ENCODE measurements around the gene LRRC25. TPM values are rescaled to one million over a fixed set of nuclear protein-coding genes. Genes with fewer than 3 reads are reported as not detected.

Gene LRRC25
- total RNA-seq: under 1 TPM; 0.53 to 0.68 TPM

- ATAC-seq (peak; percentile 67), DNase-seq (peak; percentile 46)
- no peaks in the 10 kb centered on the region for H3K36me3 Mint-ChIP-seq (ENCODE audit: low read depth)
- POLR2A ChIA-PET: no interaction called here
- peaks cover 23% of the 10 kb centered on the region for H3K4me1 Mint-ChIP-seq (ENCODE audit: low read depth)
- H3K9me3 Mint-ChIP-seq (ENCODE audit: insufficient read depth): no peaks in the 10 kb centered on the region
- CTCF ChIA-PET: interaction anchor here (0.6 to 2.4 kb wide), 2 partner anchors 9 to 18 kb away, joined by 3 to 18 read pairs; no protein-coding TSS in a partner anchor
- no peak within 1 kb of the TSS for H3K27ac Mint-ChIP-seq
- peaks cover 16% of the 10 kb centered on the region for H3K27me3 Mint-ChIP-seq (ENCODE audit: low read depth)
- H3K4me3 Mint-ChIP-seq: peak within 1 kb of the TSS; percentile 12
Measured at GRCh38 chr19:18397242-18398202, at the start of gene LRRC25. Gene LRRC25, minus strand, starts transcription at chr19:18397622. Its CDS starts 659 bp downstream, at chr19:18396963.

- ATAC-seq (no peak), DNase-seq (no peak)
- Mint-ChIP-seq H3K27ac (no peak overlapping the region), H3K9me3 (ENCODE audit: insufficient read depth) (peaks cover 4% of the 10 kb centered on the region), H3K4me3 (no peak overlapping the region), H3K27me3 (ENCODE audit: low read depth) (peaks cover 3% of the 10 kb centered on the region), H3K36me3 (ENCODE audit: low read depth) (peaks cover 30% of the 10 kb centered on the region), H3K4me1 (ENCODE audit: low read depth) (peaks cover 6% of the 10 kb centered on the region)
- ChIA-PET POLR2A (no interaction called here), CTCF (no interaction called here)
Measured at GRCh38 chr19:18446811-18447359, 49.5 kb upstream of the LRRC25 start.

DNA sequence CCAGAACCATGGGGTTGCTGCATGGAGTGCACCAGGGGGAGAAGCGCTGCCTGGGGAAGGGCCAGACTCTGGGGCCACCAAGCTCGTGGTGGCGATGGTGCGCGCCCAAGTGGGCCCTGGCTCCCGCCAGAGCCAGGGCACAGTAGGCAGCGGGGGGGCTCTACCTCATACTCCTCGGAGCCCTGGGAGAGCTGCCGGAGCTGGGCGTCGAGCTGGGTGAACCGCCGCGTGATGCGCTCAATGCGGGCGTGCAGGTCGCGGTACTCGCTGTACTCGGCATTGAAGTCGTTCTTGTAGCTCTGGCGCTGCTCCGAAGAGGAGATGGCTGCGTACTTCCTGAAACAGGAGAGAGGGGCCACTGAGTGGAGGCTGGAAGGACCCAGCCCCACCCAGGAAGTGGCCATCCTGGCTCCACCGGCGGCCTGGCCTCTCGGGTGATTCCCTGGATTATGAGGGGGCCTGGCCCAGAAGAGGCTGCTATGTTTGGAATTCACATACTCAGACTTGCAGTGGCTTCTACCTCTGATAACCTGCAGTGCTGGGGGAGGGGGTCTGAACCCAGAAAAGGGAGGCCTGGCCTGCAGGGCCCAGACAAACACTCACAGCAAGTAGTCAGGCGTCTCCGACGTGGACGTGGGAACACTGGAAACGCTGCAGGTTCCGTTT, 48.9 kb upstream of the LRRC25 start:
- CTCF ChIA-PET: no interaction called here
- peaks cover 4% of the 10 kb centered on the region for H3K9me3 Mint-ChIP-seq (ENCODE audit: insufficient read depth)
- H3K27me3 Mint-ChIP-seq (ENCODE audit: low read depth): peaks cover 3% of the 10 kb centered on the region
- peaks cover 30% of the 10 kb centered on the region for H3K36me3 Mint-ChIP-seq (ENCODE audit: low read depth)
- H3K4me1 Mint-ChIP-seq (ENCODE audit: low read depth): peaks cover 12% of the 10 kb centered on the region
- H3K4me3 Mint-ChIP-seq: no peak overlapping the region
- DNase-seq (no peak), ATAC-seq (no peak)
- no peak overlapping the region for H3K27ac Mint-ChIP-seq
- POLR2A ChIA-PET: no interaction called here

DNA sequence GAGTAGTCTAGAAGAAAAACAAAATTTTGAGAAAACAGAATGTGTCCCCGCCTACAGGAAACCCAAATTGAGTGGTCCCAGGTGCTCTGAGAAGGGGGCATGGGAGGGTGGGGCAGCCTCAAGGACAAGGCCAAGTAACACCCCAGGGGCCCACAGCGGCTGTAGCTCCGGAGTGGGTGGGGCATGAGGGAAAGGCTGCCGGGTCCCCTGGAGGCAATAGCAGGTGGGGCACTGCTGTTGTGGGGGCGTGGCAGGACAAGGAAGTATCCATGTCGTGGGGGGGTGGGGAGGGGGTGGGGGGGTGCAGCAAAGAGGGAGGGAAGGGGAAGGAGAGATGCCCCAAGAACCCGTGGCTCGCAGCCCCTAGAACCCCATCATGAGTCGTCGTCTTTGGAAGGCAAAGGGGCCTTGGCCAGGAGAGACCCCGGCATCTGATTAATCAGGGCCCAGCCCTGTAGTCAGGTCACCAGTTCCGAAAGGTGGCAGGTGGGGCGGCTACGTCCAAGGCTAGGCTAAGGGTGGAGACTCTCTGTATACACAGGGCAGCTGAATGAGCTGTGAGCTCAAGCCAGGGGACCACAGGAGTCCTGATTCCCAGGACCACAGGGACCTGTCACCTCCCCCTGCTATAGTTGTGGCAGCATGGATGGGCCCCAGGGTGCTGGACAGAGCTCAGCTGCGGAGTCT, 48.0 kb upstream of the LRRC25 start:
- ChIA-PET POLR2A (no interaction called here), CTCF (no interaction called here)
- H3K4me1 Mint-ChIP-seq (ENCODE audit: low read depth): peaks cover 14% of the 10 kb centered on the region
- no peak overlapping the region for H3K27ac Mint-ChIP-seq
- no peak overlapping the region for H3K4me3 Mint-ChIP-seq
- no peak for DNase-seq
- peaks cover 28% of the 10 kb centered on the region for H3K36me3 Mint-ChIP-seq (ENCODE audit: low read depth)
- peaks cover 3% of the 10 kb centered on the region for H3K27me3 Mint-ChIP-seq (ENCODE audit: low read depth)
- no peak for ATAC-seq
- H3K9me3 Mint-ChIP-seq (ENCODE audit: insufficient read depth): peaks cover 4% of the 10 kb centered on the region

- DNase-seq (no peak), ATAC-seq (no peak)
- no peak overlapping the region for H3K27ac Mint-ChIP-seq
- H3K4me3 Mint-ChIP-seq: no peak overlapping the region
- H3K9me3 Mint-ChIP-seq (ENCODE audit: insufficient read depth): peaks cover 4% of the 10 kb centered on the region
- POLR2A ChIA-PET: no interaction called here
- H3K36me3 Mint-ChIP-seq (ENCODE audit: low read depth): peaks cover 26% of the 10 kb centered on the region
- peaks cover 3% of the 10 kb centered on the region for H3K27me3 Mint-ChIP-seq (ENCODE audit: low read depth)
- H3K4me1 Mint-ChIP-seq (ENCODE audit: low read depth): peaks cover 16% of the 10 kb centered on the region
- CTCF ChIA-PET: no interaction called here
Measured at GRCh38 chr19:18444513-18444912, 47.1 kb upstream of the LRRC25 start.

GRCh38 chr19:18443831-18444230, 46.4 kb upstream of the LRRC25 start:
- no peak overlapping the region for H3K27ac Mint-ChIP-seq
- H3K9me3 Mint-ChIP-seq (ENCODE audit: insufficient read depth): peaks cover 4% of the 10 kb centered on the region
- DNase-seq: no peak
- POLR2A ChIA-PET: no interaction called here
- H3K4me3 Mint-ChIP-seq: no peak overlapping the region
- H3K27me3 Mint-ChIP-seq (ENCODE audit: low read depth): peaks cover 3% of the 10 kb centered on the region
- peaks cover 26% of the 10 kb centered on the region for H3K36me3 Mint-ChIP-seq (ENCODE audit: low read depth)
- CTCF ChIA-PET: no interaction called here
- peaks cover 21% of the 10 kb centered on the region for H3K4me1 Mint-ChIP-seq (ENCODE audit: low read depth)
- ATAC-seq: no peak

GRCh38 chr19:18443406-18443805, 46.0 kb upstream of the LRRC25 start:
- peaks cover 26% of the 10 kb centered on the region for H3K36me3 Mint-ChIP-seq (ENCODE audit: low read depth)

GRCh38 chr19:18442941-18443340, 45.5 kb upstream of the LRRC25 start:
- Mint-ChIP-seq H3K27me3 (ENCODE audit: low read depth) (peaks cover 3% of the 10 kb centered on the region), H3K36me3 (ENCODE audit: low read depth) (peaks cover 23% of the 10 kb centered on the region), H3K27ac (peak overlapping the region; percentile 85), H3K4me1 (ENCODE audit: low read depth) (peaks cover 21% of the 10 kb centered on the region), H3K4me3 (no peak overlapping the region), H3K9me3 (ENCODE audit: insufficient read depth) (peaks cover 4% of the 10 kb centered on the region)
- no peak for DNase-seq
- ATAC-seq: no peak
- CTCF ChIA-PET: interaction anchor here (1.2 kb wide), 1 partner anchor 404 kb away, joined by 4 read pairs; no protein-coding TSS in a partner anchor
- POLR2A ChIA-PET: interaction anchor here (0.6 to 0.8 kb wide), 2 partner anchors 14 to 65 kb away, joined by 3 read pairs; no protein-coding TSS in a partner anchor

More at GRCh38 chr19:18443406-18443805, 46.0 kb upstream of the LRRC25 start:
- no peak for ATAC-seq
- Mint-ChIP-seq H3K27ac (no peak overlapping the region), H3K27me3 (ENCODE audit: low read depth) (peaks cover 3% of the 10 kb centered on the region), H3K4me1 (ENCODE audit: low read depth) (peaks cover 21% of the 10 kb centered on the region), H3K9me3 (ENCODE audit: insufficient read depth) (peaks cover 4% of the 10 kb centered on the region), H3K4me3 (no peak overlapping the region)
- ChIA-PET CTCF (interaction anchor here (1.2 kb wide), 1 partner anchor 404 kb away, joined by 4 read pairs; no protein-coding TSS in a partner anchor), POLR2A (no interaction called here)
- no peak for DNase-seq

DNA sequence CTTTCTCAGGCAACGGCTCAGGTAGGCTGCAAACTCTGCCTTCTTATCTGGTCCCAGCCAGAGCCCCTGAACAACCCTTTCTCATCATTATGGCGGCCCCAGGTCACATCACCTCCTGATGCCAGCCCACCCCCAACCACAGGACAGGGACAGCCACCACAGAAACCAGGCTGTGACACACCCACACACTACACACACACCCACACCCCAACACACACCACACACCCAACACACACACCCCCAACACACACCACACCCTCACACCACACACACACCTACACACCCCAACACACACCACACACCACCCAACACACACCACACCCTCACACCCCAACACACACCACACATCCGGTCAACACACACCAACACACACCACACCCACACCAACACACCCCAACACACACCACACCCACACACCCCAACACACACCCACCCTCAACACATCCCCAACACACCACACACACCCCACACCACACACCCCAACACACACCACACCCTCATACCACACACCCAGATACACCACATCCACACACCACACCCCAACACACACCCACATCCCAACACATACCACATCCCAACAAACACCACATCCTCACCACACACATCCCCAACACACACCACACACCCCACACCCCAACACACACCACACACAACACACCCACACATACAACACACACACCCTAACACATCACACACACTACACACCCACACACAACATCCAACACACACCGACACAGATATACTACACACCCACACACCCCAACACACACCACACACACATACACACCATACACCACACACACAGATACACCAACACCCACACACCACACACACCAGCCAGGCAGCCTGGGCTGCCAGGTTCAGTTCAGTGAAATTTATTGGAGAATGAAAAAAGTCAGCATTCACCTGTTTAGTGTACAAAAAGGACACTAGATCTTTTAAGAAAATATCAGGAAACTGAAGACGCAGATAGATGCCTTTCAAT, 44.7 kb upstream of the LRRC25 start:
- ATAC-seq: no peak
- H3K4me3 Mint-ChIP-seq: peak overlapping the region; percentile 25

DNA sequence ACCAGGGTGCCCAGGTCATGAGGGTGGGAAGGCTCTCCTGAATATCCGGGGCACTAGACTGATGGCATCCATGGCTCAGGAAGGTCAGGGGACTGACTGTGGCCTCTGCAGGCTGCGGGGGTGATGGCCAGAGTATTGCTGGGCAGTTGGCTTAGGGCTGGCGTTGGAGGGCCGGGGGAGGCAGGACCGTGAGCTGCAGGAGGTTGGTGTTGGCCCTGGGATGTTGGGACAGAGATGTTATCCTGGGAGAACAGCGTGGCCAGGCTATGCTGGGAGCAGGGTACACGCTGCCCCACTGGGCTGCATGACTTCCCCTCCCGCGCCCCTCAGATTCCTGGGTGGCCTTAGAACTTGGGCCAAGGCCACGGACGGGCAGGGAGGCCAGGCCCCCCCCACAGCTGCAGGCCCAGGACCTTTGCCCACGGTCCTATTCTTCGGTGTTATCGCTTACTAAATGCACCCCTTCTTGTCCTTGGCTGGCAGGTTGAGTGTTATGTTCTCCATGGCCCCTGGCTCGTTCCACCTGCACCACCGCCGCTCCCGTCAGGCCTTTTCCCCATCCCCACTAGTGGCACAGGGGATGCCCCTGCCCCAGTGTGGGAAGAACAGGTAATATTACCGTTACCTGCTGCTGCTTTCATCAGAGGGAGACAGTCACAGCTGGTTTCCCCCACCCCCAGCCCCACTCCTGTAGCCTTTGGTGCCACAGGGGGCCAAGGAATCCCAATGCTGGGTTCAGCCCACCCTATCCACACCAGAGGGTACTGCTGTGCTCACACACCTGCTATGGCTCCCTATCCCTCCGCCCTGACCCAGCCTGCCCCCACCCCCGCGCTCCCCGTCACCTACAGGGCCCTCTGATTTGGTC, 43.7 kb upstream of the LRRC25 start:
- Mint-ChIP-seq H3K27ac (peak overlapping the region; percentile 85), H3K36me3 (ENCODE audit: low read depth) (peaks cover 25% of the 10 kb centered on the region), H3K27me3 (ENCODE audit: low read depth) (peaks cover 3% of the 10 kb centered on the region), H3K4me3 (peak overlapping the region; percentile 25), H3K9me3 (ENCODE audit: insufficient read depth) (peaks cover 4% of the 10 kb centered on the region), H3K4me1 (ENCODE audit: low read depth) (peaks cover 30% of the 10 kb centered on the region)
- no peak for ATAC-seq
- ChIA-PET CTCF (interaction anchor here (0.8 to 2.5 kb wide), 7 partner anchors 9 to 407 kb away, joined by 3 to 8 read pairs (median 4); no protein-coding TSS in a partner anchor), POLR2A (interaction anchor here (0.9 kb wide), 1 partner anchor 66 kb away, joined by 3 read pairs; no protein-coding TSS in a partner anchor)
- no peak for DNase-seq

More for the DNA sequence above, 44.7 kb upstream of the LRRC25 start:
- peak; percentile 56 for DNase-seq
- Mint-ChIP-seq H3K9me3 (ENCODE audit: insufficient read depth) (peaks cover 4% of the 10 kb centered on the region), H3K27ac (peak overlapping the region; percentile 85), H3K27me3 (ENCODE audit: low read depth) (peaks cover 3% of the 10 kb centered on the region), H3K36me3 (ENCODE audit: low read depth) (peaks cover 23% of the 10 kb centered on the region), H3K4me1 (ENCODE audit: low read depth) (peaks cover 22% of the 10 kb centered on the region)
- POLR2A ChIA-PET: interaction anchor here (0.6 to 0.8 kb wide), 2 partner anchors 15 to 65 kb away, joined by 3 read pairs; no protein-coding TSS in a partner anchor
- CTCF ChIA-PET: interaction anchor here (1.2 kb wide), 1 partner anchor 405 kb away, joined by 4 read pairs; no protein-coding TSS in a partner anchor
